Muscle of back (tissue), 11 donors: Measurements from ENCODE around the gene C1orf21. TPM values are rescaled to one million over a fixed set of nuclear protein-coding genes. Genes with fewer than 3 reads are reported as not detected.
"Not testable (repeated sequence)": the region's sequence is repeated elsewhere in the genome, so short reads cannot be mapped to it uniquely, and the experiment has no call there.

Experiments used
- DNase-seq, 3 donors: peaks; one replicate each; pipeline versions ENCODE4 v3.0.0 to v3.0.0-alpha.2; 2013
- polyA plus RNA-seq, 10 donors: library from polyadenylated mRNA; unstranded; fragments of 120-200 nt; gene quantifications; one replicate each; pipeline ENCODE4 v1.2.1, GENCODE V29; 2013; ENCODE audit not compliant: insufficient read length in 10 of 10

Gene C1orf21
- polyA plus RNA-seq, 10 donors, result 42.4 to 59.1 (median 52.9) TPM

- no peak for DNase-seq
Measured at GRCh38 chr1:184596950-184597645, 210.3 kb downstream of the C1orf21 start.

DNA sequence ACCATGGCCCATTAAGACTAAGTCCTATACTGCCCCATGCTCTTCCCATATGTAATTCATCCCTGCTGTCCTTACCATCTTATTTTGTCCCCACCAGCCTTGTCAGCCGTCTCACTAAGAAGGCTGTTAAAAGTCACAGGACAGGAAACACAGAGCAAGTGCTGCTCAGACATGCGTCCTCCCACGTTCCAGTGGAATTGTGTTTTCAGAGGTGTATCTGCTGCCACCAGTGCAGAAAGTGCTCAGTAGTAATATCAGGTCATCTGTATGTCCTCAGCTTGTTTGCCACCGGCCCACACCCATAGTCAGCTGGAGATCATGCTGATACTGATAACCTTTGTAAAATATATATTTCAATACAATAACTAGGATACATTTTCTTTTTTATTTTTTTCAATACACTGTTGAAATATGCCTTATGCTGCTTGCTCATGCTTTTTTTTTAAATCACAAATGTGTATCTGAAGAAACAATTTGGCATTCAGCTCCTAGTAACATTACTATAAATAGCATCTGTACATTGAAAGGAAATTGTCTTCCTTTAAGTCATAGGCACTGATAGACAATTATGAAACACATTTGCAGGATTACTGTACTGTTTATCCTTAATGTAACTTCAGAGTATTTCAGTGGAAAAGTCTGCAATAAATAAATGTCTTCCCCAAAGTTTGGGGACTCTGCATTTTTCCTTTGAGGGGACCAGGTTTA is 211.0 kb downstream of the C1orf21 start:
- DNase-seq, result peak in 2 of 3 donors; percentile 35 to 46

- no peak for DNase-seq
Measured at GRCh38 chr1:184598403-184599193, 211.8 kb downstream of the C1orf21 start.

DNA sequence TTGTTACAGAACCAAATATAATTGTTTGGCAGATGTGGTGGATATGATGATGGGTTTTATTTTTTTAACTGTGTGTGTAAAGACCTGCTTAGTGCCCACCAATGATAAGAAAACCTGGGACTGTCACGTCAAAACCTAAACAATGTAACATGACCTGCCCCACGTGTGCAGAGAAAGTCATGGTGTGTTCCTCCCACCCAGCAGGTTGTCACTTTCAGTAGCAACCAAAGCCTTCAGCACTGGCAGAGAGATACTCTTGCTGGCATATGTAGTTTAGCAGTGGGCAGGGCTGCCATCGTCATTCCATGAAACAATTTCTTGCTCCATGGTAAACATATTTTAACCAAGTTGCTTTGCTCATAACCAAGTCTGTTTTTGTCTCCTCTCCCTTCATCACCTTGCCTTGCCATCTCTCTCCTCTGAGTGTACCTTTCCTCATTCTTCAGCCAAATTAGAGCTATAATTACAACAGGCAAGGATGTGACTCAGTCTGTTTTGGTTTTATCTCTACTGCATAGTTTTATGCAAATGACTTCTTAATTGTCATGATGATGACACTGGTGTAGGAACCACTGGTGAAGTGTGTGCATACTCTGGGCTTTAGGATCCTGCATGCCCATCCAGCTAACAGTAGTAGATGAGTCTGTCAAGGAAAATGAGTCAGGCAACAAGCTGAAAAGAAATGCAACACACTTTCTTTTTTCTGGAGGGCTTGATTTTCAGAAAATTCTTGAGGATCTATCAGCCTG is 217.5 kb downstream of the C1orf21 start:
- DNase-seq, result no peak

DNA sequence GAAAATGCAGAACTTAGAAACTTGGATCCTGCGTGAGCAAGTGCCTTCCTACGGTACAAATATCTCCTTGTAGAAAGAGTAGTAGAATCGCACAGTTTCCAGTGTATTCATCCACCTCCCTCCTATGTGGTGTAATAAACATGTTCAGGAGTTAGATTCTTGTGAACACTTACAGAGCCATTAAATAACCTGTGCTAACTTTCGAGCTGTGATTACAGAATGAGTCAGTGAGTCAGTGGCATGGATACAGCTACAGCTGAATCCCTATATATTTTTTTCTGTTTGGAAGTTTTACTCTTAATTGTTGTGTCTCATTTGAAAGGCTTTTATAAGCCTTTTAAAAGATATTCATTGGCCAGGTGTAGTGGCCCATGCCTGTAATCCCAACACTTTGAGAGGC is 219.1 kb downstream of the C1orf21 start:
- DNase-seq, result no peak

DNA sequence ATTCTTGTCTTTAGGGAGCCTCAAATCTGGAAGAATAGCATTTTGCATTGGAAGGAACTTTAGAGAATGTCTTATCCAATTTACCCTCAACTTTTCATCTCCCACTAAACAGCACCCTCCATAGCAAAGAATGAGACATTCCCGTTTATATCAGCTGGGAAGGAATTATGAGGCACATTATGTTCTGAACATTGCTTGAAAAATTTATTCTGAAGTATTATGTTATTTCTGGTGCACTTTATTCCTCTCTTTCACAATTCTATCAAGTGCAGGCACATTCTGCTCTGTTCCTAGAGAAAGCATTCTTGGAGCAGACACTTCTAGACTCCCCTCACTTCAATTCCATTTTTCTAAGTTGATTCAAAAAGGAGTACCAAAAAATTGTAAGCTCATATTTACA is 220.0 kb downstream of the C1orf21 start:
- no peak for DNase-seq

GRCh38 chr1:184608581-184608980 is 221.8 kb downstream of the C1orf21 start:
- no peak for DNase-seq

DNA sequence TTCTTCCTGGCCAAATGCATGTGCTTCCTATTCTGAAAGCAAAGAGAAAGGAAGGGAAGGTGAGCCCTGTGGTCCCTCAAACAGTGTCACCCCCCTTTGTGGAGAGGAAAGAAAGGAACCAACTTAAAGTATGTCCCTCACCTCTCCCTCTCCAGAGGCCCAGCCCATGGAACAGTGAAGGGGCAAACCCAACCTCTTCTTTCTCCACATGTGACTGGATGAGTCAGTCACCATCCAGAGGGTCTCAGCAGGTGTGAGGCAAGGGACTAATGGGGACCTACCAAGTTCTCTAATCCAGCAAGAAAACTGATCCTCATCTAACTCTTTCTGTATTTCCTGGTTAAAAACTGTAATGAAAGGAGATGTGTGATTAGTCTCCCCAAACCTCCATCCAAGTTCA is 222.2 kb downstream of the C1orf21 start:
- DNase-seq, result no peak

GRCh38 chr1:184610876-184611595 is 224.2 kb downstream of the C1orf21 start:
- peak in 1 of 3 donors; percentile 84 for DNase-seq

DNA sequence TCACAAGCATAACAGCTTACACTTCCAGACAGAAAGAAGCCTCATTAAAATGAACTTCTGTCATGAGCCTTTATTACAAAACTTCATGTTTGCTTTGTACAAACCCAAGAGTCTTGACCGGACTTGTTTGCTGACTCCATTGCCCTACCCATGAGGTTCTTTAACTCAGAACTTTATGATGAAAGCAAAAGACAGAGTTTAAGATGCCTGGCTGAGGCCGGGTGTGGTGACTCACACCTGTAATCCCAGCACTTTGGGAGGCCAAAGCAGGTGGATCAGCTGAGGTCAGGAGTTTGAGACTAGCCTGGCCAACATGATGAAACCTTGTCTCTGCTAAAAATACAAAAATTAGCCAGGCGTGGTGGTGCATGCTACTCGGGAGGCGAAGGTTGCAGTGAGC is 225.4 kb downstream of the C1orf21 start:
- not testable (repeated sequence) for DNase-seq

DNA sequence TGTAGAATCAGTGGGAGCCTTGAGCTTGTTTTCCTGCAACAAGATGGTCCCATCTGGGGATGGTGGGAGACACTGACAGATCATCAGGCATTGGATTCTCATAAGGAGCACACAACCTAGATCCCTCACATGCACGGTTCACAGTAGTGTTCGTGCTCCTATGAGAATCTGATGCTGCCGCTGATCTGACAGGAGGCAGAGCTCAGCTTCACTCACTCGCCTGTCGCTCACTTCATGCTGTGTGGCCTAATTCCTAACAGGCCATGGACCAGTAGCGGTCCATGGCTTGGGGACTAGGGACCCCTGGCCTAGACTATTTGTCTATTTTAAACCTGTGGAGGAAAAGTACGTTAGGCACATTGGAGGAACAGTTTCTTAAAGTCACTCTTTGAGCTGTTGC is 227.8 kb downstream of the C1orf21 start:
- DNase-seq, result no peak

DNA sequence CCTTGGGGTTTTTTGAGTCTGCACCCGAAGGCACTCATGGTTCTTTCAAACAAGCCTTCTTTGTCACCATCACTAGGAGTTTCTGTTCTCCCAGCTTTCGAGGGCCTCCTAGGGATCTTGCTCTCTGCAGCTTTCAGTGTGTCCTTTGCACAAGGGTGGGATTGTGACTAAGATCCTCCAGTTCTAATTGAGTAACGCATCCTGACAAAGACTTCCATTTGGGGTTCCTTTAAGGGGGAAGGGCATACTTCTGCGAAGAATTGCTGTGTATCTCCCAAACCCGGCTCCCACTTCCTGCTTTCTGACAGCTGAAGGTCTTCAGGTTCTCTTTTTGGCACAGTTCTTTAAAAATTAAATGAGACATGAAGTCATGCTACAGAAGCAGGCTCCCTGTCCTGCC is 228.5 kb downstream of the C1orf21 start:
- no peak for DNase-seq

- DNase-seq, result no peak
Measured at GRCh38 chr1:184616504-184616903, 229.7 kb downstream of the C1orf21 start.

- DNase-seq, result no peak
Measured at GRCh38 chr1:184617433-184618029, 230.7 kb downstream of the C1orf21 start.

DNA sequence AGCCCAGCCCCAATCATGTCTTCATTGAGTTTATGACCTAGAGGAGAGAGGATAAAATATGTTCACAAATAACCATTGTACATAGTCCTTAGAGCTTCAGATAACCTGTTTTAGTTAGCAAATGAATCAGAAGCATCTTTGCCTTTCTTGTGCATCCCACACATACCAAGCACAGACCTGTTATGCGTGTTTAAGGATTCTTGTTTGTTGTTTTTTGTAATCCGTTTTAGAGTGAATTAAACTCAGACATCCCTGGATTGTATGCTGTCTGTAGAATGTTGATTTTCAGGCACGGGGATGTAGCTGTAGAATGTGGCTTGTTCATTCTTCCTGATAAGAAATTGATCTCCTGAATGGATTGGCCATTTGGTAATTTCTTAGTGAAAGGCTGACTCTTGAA is 232.0 kb downstream of the C1orf21 start:
- no peak for DNase-seq

GRCh38 chr1:184620469-184620868 is 233.6 kb downstream of the C1orf21 start:
- peak in 1 of 3 donors; percentile 33 for DNase-seq

DNA sequence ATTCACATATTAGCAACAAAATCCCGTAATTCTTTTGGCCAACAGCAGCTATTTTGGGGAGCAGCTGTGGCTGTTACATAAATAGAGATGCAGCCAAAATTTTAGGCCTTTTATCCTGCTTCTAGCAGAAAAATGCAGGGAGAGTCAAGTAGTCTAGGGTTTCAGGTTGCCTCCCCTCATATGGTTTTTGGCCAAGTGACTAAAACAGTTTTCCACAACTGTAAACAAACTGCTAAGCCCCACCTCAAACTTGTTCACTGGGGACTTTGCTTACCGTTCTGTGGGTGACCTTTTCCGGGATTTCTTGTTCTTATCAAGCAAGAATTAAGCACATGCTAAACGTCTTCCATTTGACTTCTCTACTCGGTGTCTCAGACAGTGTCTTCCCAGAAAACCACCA is 234.4 kb downstream of the C1orf21 start:
- DNase-seq, result peak; percentile 87 to 96 (median 89)

GRCh38 chr1:184622136-184622823 is 235.5 kb downstream of the C1orf21 start:
- peak; percentile 87 to 96 (median 89) for DNase-seq

GRCh38 chr1:184623404-184623803 is 236.6 kb downstream of the C1orf21 start:
- no peak for DNase-seq

DNA sequence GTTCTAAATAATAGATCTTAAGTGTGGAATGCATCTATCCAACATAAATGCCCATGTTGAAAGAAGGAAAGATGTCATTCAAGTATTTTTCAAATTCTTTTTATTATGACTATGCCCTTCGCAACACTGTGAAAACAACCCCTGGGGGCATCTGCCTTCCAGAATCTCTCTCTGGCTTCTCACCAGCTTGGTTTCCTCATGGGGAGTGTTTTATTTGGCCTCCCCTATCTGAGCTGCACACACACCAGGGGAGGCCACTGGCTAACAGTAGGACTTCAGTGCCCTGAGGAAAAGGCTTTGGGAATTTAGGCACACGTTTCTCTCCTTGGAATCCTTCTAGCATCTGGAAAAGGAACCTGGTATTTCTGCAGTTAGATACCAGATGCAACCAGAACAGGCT is 237.2 kb downstream of the C1orf21 start:
- no peak for DNase-seq
